ENCODE data around the gene COX6B2.

Gene COX6B2

GRCh38 chr19:55362174-55362989 is 7.9 kb upstream of the COX6B2 start:
- DNase-seq: no peak

GRCh38 chr19:55360902-55361301 is 6.4 kb upstream of the COX6B2 start:
- DNase-seq: no peak

DNA sequence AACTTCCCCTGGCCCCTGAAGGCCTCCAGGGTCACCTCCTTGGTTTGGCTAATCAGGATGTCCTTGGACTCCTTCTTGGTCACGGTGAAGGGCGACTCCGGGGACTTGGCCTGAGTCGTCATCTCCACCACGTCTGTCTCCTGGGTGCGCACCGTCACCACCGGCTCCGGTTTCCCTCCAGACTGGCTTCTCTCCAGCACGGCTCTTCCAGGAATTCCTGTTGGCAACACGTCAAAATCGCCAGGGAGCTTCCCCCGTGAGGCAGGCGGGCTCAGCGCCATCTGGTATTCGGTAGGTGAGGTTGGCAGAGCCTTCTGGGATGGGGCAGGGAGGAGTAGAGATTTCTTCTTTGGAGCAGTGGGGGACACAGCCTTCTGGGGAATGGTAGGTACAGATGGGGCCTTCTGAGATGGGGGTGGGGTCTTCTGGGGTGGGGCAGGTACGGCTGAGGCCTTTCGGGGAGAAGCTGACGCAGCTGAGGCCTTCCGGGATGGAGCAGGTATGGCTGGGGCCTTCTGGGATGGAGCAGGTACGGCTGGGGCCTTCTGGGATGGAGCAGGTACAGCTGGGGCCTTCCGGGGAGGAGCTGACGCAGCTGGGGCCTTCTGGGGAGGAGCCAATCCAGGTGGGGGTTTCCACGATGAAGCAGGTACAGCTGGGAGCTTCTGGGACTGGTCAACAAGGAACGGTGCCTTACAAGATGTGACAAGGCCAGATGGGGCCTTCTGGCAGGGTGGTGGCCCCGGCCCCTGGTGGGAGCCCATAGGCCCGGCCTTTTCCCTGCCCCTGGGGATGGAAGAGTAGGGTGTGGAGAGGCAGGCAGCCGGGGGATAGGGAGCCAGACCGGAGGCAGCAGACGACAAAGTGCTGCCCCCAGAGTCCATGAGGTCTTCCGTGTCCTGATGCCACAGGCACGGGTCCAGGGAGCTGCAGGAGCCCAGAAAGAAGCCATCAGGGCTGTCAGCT is 4.7 kb upstream of the COX6B2 start:
- no peak for DNase-seq

DNA sequence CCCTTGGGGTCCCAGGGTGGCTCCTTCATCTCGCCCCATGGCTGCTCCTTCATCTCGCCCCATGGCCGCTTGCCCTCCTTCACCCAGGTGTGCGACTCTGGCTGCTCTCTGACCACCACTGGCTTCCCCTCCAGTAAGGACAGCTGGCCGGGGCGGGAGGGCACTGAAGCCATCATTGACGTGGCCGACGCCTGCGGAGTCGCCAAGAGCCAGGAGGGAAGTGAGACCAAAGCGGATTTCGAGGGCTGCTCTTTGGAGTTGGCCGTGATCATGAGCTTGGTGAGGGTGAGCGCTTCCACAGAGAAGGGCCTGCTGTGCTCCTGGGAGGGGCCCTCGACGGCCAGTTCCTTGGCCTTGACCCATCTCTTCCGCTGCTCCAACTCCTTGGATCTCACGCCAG is 4.0 kb upstream of the COX6B2 start:
- DNase-seq: no peak

DNA sequence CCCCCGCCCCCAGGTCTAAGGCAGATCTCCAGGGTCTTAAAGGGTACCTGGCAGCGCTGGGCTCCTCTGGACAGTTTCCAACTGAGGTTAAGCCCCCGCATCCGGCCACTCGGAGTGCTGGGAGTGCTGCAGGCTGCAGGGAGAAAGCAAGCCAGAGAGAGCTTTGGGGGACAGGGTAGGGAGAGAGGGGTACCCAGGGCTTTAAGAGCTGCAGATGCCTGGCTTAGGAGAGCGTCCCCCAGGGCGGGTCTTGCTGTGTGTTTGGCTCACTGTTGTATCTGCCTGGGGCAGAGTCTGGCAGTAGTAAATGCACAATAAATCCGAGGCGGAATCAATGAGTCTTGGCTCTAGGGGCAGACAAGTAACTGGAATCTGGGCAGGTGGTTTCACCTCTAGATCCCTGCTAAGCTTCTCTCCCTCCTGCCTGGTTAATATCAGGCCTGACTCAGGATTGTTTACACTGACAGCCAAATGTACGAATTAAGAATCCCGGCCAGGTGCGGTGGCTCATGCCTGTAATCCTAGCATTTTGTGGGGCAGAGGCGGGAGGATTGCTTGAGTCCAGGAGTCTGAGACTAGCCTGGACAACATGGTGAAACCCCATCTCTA is 798 bp upstream of the COX6B2 start:
- DNase-seq: no peak

DNA sequence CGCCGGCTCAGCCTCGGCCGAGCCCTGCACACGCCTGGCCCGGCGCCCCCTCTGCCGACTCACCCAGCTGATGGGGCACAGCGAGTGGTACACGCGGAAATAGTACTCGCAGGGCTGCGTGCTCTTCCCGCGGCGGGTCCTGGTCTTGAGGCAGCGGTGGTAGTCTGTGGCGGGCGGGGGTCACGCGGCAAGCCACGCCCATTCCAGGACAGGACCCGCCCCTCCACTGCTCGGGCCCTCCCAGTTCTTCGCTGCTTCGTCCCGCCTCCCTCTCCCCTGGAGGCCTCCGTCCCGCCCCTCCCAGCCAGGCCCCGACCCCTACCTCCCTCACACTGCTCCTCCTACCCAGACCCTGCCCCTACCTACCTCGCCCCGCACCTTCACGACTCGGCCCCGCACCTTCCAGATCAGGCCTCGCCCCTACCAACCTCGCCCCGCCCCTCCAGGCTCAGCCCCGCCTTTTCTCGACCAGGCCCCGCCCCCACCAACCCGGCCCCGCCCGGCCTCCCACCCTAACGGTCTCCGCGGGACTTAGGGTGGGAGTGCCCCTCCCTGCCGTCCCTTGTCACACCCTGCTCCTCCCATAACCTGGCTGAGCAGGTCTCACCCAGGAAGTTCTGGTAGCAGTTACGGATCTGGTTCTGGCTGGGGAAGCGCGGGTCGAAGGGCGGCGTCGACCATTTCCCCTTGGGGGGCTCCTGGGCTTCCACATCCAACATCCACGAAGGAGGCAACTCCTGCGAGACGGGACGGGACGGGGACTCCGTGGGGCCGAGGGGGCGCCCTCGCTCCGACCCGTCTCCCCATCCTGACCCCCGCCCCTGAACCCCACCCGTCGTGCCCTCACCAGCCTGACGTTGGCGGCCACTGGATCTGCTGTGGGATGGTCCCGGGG is 469 bp downstream of the COX6B2 start:
- DNase-seq: peak; percentile 58

DNA sequence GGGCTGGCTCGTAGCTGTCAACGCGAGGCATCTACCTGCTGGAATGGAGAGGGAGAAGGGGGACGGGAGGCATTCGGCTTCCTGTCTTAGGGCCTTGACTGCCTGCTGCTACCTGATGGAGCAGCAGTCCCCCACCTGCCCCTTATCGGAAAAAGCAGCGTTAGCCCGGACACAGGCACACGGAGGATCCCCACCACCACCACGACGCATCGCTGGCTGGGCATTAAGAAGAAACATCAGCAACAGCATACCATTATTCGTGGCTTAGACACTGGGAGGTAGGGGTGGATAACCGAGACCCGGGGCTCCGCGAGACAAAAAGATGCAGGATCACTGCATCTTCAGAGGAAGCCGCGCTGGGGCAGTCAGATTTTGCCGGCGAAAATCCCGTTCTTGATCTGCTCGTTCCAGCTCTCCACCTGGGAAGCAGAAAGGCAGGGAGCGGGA is 1.1 kb downstream of the COX6B2 start:
- DNase-seq: no peak

DNA sequence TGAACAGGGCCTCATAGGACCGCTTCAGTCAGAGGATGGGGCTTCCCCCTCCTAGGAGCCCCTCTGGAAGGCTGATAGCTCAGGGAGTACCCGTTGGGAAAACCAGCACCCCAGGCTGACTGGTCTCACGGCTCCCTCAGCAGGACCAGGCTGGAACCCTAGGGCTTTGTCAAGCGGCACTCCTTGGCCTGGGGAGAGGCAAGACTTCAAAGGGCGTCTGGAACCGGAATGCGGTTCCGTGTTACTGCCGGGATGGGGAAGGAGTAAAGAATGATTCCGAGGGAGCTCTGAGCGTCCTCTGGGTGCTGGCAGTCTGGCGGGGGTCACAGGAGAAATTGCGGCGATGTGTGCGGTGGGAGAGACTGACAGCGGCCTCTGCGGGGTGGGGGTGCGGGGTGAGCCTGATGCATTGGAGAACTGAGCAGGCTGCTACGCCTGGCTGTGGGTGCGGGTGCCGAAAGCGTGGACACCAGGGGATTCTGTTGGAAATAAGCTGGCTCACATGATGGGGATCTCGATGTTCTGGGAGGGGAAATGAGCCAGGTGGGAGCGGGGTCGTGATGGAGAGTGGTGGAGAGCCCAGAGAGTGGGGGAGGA is 1.9 kb downstream of the COX6B2 start:
- no peak for DNase-seq

- no peak for DNase-seq
Measured at GRCh38 chr19:55352040-55352439, 2.5 kb downstream of the COX6B2 start.

- no peak for DNase-seq
Measured at GRCh38 chr19:55350620-55351315, 3.8 kb downstream of the COX6B2 start.

DNA sequence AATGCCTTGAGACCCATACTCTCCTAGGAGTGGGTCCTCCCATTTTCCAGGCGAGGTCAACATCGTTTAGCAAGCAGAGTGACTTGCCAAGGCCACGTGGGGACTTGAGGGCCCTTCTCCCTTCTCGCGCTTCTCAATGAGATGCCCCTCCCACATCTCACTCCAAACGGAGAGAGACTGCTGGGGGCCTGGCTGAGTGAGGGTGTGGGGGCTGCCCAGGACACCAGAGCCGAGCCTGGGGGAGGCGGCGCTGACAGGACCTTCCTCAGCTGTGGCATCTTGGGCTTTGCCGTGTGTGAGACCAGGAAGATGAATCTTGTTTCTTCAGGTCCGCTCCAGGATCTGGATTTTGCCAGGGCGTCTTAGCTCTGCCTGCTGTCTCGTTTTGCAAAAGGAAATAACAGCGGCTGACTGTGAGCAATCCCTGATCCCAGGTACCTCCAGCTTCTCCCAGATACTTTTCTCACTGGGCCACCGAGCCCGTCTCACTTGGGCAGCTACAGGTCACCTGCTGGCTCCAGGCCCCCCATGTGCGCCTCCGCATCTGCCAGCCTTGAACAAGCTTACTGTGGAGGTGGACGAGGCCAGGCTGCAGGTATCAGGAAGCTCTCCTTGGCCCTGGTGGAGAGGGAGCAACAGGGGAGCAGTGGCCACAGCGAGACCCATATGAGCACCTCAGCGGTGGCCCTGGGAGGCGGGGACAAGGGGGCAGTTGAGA is 6.0 kb downstream of the COX6B2 start:
- no peak for DNase-seq

- DNase-seq: no peak
Measured at GRCh38 chr19:55347442-55348009, 7.0 kb downstream of the COX6B2 start.

- DNase-seq: no peak
Measured at GRCh38 chr19:55346725-55347441, 7.6 kb downstream of the COX6B2 start.

- no peak for DNase-seq
Measured at GRCh38 chr19:55345818-55346724, 8.4 kb downstream of the COX6B2 start.

- no peak for DNase-seq
Measured at GRCh38 chr19:55345101-55345817, 9.3 kb downstream of the COX6B2 start.

DNA sequence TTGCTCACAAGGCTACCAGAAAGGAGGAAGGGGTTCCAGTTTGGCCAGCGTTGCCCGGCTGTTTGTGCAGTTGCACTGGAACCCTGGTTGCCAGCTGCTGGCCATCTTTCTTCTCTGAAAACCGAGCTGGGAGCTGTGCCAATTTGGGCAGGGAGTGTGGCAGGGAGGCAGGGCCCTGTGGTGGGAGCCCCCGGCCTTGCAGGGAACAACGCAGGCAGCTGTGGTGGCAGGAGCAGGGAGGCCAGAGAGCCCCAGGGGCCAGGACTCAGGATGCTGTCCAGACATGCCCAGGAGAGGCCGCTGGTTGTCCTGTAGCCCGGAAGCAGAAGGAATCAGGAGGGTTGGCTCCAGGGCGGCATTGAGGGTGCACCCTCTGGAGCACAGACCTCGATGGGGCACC is 10.1 kb downstream of the COX6B2 start:
- no peak for DNase-seq
